GM18909 (cell line): ENCODE results near the gene SELENOS.

Source experiments
- ATAC-seq: cut with Tn5 transposase; IDR thresholded peaks from one replicate; pipeline ENCODE4 v1.9.1; 2021; ENCODE audit warnings: mild to moderate bottlenecking; ENCODE audit not compliant: unreplicated experiment, poor library complexity

Gene SELENOS

GRCh38 chr15:101277038-101277822 lies at the start of gene SELENOS:
SELENOS (minus strand) TSS chr15:101277485; CDS start chr15:101277417, 68 bp downstream.
- peak; percentile 93 for ATAC-seq

DNA sequence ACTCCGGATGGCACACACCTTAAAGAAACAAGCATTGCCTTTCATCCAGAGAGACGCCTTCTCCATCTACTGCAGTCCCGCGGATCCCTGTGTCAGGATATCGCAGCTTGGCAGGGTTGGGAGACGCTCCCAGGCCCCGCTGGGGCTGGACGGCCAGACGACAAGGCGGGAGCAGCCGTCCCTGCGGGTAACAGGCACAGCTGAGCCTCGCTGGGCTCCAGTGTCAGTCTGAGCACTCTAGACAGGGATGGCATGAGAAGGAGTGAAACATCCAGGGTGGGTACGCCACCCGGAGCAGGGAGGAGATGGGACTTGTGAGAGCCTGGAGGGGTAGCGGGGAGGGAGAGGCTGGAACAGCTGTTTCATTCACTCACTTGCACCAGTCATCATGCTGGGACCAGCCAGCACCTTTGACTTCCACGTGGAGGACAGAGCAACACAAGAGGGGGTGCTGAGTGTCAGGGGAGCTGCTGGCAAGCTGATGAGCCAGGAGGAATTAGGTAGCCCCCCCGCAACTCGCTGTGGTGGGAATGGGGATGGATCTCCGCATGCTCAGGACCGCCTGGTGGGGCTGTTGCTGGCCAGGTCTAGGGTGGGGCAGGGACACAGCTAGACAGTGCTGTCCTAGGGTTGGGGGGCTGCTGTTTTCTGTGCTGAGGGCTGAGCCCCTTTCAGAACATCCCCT lies 49.3 kb upstream of the SELENOS start:
- ATAC-seq, result no peak

DNA sequence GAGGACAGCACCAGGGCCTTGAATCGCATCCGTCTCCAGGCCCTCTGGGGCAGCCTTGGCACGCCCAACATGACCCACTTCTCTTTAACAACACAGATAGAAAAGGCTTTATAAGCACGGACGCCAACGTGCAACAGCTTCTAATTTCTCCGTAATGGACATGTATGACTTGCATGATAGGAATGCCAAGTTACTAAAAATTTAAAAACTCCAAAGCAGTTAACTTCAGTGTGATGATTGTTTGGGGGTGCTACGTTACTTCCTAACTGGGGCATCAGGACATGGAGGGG lies 48.7 kb upstream of the SELENOS start:
- ATAC-seq, result no peak

DNA sequence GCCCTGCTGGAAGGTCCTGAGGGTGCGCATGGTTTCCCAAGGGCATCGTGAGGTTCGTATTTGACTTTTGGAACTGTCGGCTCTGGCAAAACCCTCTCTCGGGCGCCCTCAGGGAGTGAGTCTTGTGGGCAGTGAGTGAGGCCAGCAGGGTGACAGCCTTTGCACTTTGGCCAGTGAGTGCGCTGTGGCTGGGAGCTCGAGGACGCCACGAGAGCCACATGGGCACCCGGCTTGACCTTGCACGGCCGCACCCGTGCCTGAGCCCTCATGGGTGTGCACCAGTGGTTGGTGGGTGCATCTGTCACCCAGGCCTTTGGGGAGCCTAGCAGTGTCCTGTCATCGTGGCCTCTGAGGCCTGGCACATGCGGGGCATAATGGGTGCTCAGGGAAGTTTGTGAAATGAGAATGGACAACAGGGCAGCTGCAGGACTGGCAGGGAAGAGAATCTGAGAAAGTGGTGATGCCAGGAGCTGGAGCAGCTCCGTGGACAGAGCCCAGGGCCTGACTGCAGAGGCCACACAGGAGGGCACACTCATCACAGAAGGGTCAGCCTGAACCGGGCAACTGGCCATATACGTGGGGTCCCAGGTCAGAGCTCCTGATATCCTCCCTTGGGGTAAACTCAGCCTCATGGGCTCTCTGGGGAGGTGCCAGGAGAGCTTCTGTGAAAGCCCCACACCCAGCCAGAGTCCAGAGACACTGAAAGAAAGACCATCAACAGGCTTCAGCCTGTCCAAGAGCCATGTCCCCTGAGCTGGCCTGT lies 48.2 kb upstream of the SELENOS start:
- ATAC-seq, result no peak

- ATAC-seq, result no peak
Observed at GRCh38 chr15:101324524-101325177, 47.4 kb upstream of the SELENOS start.

GRCh38 chr15:101323793-101324523 lies 46.7 kb upstream of the SELENOS start:
- ATAC-seq, result no peak

- no peak for ATAC-seq
Observed at GRCh38 chr15:101322854-101323477, 45.7 kb upstream of the SELENOS start.

DNA sequence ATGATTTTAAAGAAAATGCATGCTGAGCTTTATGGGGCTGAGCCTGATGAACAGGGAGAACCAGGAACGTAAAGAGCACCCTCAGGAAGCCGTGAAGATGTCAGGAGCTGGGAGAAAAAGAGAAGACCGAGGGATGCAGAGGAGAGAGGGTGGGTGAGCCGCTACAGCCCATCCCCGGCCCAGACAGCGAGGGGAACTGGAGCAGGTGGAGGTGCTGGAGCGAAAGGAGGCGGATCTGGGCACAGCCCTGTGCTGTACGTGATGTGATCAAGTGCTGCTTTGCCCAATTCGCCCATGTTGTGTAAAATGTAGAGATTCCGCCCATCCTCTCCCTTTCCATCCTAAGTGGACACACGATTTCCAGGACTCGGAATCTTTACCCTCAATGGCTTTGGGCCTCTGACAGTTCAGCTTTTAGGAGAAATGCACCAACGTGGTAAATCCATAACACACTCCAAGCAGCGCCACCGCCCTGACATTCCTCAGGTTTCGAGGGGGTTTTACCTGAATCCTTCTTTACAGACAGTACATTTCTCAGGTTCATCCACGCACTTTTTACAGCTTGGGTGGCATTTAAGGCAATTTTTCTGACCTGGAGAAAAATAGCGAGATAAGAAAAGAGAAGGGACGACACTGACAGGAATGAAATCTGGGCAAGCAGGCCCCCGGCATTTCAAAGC lies 44.9 kb upstream of the SELENOS start:
- ATAC-seq, result no peak

DNA sequence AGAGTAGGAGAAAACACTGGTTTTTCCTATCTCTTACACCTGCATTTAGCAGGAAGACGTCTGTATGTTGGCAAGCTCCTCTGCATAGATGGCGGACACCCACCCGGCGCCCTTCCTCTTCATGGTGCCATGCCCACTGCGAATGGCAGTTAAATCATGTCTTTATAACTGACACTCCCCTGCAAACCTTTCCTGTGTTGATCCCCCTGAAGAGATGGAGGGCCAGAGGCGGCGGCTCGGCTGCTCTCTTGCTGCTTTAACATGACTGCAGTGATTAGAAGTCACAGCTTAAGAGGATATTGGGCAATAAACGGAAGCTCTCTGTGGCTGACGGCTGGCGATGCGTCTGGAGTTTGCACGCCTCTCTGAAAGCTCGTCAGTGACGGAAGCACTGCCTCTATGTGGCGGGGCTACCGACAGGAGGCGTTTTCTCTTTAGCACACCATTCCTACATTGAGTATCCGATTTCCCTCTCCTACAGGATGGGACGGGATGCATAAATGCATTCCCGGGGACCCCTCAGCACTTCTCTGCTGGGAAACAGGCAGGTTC lies 43.3 kb upstream of the SELENOS start:
- peak; percentile 83 for ATAC-seq

DNA sequence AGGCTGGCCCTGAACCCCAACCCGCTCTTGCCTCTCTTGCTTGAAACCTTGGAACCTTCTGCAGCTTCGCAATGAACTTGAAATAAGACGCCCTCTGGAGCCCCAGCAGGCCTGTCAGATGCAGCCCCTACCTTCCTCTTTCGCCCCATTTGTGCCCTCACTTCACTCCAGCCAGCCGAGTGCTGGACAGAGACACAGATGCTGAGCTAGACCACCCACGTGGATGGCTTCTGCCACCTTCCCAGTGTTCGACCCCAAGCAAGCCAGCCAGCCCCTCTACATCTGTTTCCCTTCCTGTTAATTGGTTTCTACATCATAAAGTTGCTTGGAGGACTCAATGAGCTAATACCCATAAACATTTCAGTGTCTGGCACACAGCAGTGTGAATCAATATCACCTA lies 41.6 kb upstream of the SELENOS start:
- ATAC-seq, result no peak

GRCh38 chr15:101318147-101318819 lies 41.0 kb upstream of the SELENOS start:
- no peak for ATAC-seq

GRCh38 chr15:101317336-101317872 lies 40.1 kb upstream of the SELENOS start:
- no peak for ATAC-seq

GRCh38 chr15:101316529-101316928 lies 39.2 kb upstream of the SELENOS start:
- ATAC-seq, result no peak

- ATAC-seq, result no peak
Observed at GRCh38 chr15:101315736-101316135, 38.5 kb upstream of the SELENOS start.

GRCh38 chr15:101314336-101315125 lies 37.2 kb upstream of the SELENOS start:
- ATAC-seq, result no peak

- ATAC-seq, result no peak
Observed at GRCh38 chr15:101313041-101313761, 35.9 kb upstream of the SELENOS start.

GRCh38 chr15:101310508-101310907 lies 33.2 kb upstream of the SELENOS start:
- ATAC-seq, result no peak
